DND-41 (cell line): ENCODE results near the gene ADCK1.

ENCODE experiments used
- ATAC-seq: fragments of 200-7000 bp; cut with Tn5 transposase; 3 replicates; pipeline ENCODE4 v1.9.1; 2021; ENCODE audit warnings: low read depth; ENCODE audit not compliant: insufficient read depth
- DNase-seq: peaks from one replicate; pipeline ENCODE4 v3.0.0-alpha.2; 2020
- H2AFZ ChIP-seq: 2 replicates; pipeline ENCODE4 v1.6.0; 2012; ENCODE audit warnings: low read depth, low read length
- H3K27ac ChIP-seq: 2 replicates; pipeline ENCODE4 v1.5.1; 2012; ENCODE audit warnings: low read length, inconsistent platforms
- H3K27me3 ChIP-seq: fragments of 200-600 bp; sonication (generic); 2 replicates; pipeline ENCODE4 v1.6.0; 2012; ENCODE audit warnings: low read length, mild to moderate bottlenecking, inconsistent platforms; ENCODE audit not compliant: insufficient read depth, poor library complexity
- H3K36me3 ChIP-seq: 2 replicates; pipeline ENCODE4 v1.5.1; 2012; ENCODE audit warnings: low read length, inconsistent platforms; ENCODE audit not compliant: insufficient read depth
- H3K4me1 ChIP-seq: 2 replicates; pipeline ENCODE4 v1.5.1; 2012; ENCODE audit warnings: mild to moderate bottlenecking, low read length; ENCODE audit not compliant: insufficient read depth
- H3K4me2 ChIP-seq: 2 replicates; pipeline ENCODE4 v1.6.0; 2012; ENCODE audit warnings: mild to moderate bottlenecking, moderate library complexity, low read length, inconsistent platforms; ENCODE audit not compliant: insufficient read depth
- H3K4me3 ChIP-seq, 2 experiments: fragments of 200-600 bp in 1 of 2; shearing (Covaris generic) in 1 of 2; 2 replicates each; pipeline ENCODE4 v1.5.1; 2012 to 2016; ENCODE audit warnings: inconsistent platforms in 2 of 2, low read length in 2 of 2, mild to moderate bottlenecking in 2 of 2, low read depth in 1 of 2, moderate library complexity in 1 of 2
- H3K79me2 ChIP-seq: 2 replicates; pipeline ENCODE4 v1.6.0; 2012; ENCODE audit warnings: low read length, inconsistent platforms; ENCODE audit not compliant: insufficient read depth
- H3K9ac ChIP-seq: 2 replicates; pipeline ENCODE4 v1.6.0; 2012; ENCODE audit warnings: low read depth, mild to moderate bottlenecking, inconsistent platforms, low read length, moderate library complexity
- H3K9me3 ChIP-seq: 2 replicates; pipeline ENCODE4 v1.5.1; 2012; ENCODE audit warnings: low read length, moderate library complexity, mild to moderate bottlenecking, inconsistent platforms; ENCODE audit not compliant: insufficient read depth, severe bottlenecking
- H4K20me1 ChIP-seq: 2 replicates; pipeline ENCODE4 v1.6.0; 2012; ENCODE audit warnings: low read length; ENCODE audit not compliant: insufficient read depth
- EZH2 ChIP-seq: IDR thresholded peaks from 3 replicates; pipeline ENCODE4 v1.6.1; 2012; ENCODE audit warnings: borderline replicate concordance, low read depth, mild to moderate bottlenecking, moderate library complexity, low read length, inconsistent platforms; ENCODE audit not compliant: severe bottlenecking
- TF ChIP-seq, protein P1 (sequence below): IDR thresholded peaks from 2 replicates; pipeline ENCODE4 v1.5.1; 2012; ENCODE audit warnings: borderline replicate concordance, low read length, moderate library complexity, mild to moderate bottlenecking; ENCODE audit not compliant: poor library complexity, severe bottlenecking; ENCODE audit errors: extremely low read depth

The ADCK1 gene

DNA sequence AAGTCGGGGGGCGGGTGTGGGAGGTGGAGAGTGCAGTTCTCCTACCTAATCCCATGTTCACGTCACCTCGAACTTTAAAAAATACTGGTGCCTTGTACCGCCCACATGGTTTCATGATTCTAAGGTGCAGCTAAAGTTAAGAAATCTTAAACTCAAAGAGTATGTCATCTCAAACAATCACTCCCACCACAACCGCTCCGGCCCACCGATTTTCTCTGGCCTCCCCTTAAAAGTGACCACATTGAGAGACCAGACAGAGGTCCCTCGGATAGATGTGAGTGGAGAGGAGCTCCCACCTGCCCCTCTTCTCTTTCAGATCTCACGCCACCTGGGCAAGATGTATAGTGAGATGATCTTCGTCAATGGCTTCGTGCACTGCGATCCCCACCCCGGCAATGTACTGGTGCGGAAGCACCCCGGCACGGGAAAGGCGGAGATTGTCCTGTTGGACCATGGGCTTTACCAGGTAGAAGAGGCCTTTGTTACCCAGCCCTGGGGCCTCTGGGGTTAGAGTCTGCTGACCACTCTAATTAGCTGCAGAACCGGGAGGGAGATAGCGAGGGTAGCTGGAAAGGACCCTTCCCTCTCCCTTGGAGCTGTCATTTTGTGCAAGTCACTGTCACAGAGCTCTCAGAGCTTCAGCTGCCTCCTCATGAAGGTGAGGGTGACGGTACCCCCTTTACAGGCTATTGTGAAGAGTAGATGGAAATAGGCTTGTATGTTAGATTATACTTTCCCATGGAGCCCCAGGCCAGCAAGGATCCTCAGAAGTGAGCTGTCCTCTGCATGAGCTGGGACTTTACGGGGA, 124.4 kb downstream of the ADCK1 start:
- Histone ChIP-seq H3K27me3 (no peaks in the 10 kb centered on the region), H3K79me2 (no peaks in the 10 kb centered on the region), H3K9ac (no peak overlapping the region), H3K4me3 (no peak overlapping the region), H4K20me1 (no peaks in the 10 kb centered on the region), H3K4me1 (no peaks in the 10 kb centered on the region), H3K9me3 (no peaks in the 10 kb centered on the region), H3K27ac (no peak overlapping the region), H3K4me2 (no peak overlapping the region), H2AFZ (no peak overlapping the region), H3K36me3 (no peaks in the 10 kb centered on the region; the same call in 1 of the 2 replicates)
- TF ChIP-seq, protein P1, sequence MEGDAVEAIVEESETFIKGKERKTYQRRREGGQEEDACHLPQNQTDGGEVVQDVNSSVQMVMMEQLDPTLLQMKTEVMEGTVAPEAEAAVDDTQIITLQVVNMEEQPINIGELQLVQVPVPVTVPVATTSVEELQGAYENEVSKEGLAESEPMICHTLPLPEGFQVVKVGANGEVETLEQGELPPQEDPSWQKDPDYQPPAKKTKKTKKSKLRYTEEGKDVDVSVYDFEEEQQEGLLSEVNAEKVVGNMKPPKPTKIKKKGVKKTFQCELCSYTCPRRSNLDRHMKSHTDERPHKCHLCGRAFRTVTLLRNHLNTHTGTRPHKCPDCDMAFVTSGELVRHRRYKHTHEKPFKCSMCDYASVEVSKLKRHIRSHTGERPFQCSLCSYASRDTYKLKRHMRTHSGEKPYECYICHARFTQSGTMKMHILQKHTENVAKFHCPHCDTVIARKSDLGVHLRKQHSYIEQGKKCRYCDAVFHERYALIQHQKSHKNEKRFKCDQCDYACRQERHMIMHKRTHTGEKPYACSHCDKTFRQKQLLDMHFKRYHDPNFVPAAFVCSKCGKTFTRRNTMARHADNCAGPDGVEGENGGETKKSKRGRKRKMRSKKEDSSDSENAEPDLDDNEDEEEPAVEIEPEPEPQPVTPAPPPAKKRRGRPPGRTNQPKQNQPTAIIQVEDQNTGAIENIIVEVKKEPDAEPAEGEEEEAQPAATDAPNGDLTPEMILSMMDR, result no peak
- TF ChIP-seq EZH2, result no peak
- DNase-seq, result no peak
- ATAC-seq, result no peak

DNA sequence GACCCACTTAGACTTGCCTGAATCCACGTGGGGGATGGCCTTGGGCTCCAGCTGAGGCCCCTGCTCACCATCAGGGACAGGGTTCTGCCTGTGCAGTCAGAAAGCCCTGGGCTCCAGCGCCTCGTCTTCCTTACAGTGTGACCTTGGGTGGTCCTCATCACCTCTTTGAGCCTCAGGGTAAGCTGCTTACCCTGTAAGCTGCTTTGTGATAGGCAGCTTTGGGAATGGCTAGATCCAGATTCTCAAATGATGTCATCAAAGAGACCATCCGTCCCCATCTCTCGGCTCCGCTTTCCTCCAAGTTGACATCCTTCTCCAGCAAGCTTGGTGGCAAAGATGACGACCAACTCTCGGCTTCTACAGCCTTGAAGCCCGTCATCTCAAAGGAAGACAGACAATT, 127.0 kb downstream of the ADCK1 start:
- Histone ChIP-seq H3K4me2 (no peak overlapping the region), H3K4me1 (no peaks in the 10 kb centered on the region), H3K79me2 (no peaks in the 10 kb centered on the region), H3K4me3 (no peak overlapping the region), H2AFZ (no peak overlapping the region), H3K27ac (no peak overlapping the region), H3K36me3 (no peaks in the 10 kb centered on the region; the same call in 1 of the 2 replicates), H4K20me1 (no peaks in the 10 kb centered on the region), H3K9me3 (no peaks in the 10 kb centered on the region), H3K9ac (no peak overlapping the region), H3K27me3 (no peaks in the 10 kb centered on the region)
- no peak for ATAC-seq
- no peak for DNase-seq
- TF ChIP-seq EZH2, result no peak
- TF ChIP-seq, protein P1, result no peak

DNA sequence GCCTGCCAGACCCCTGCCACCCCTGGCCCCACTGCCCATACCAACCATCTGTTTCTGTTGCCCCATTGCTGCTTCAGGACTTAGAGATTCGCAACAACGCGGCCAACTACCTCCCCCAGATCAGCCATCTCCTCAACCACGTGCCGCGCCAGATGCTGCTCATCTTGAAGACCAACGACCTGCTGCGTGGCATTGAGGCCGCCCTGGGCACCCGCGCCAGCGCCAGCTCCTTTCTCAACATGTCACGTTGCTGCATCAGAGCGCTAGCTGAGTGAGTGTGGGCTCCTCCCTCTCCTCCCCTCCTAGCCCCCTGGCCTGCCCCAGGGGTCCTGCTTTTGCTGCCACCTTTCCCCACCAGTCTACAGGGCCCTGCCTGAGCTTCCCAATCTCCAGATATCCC, 131.5 kb downstream of the ADCK1 start:
- H3K27me3 ChIP-seq, result no peaks in the 10 kb centered on the region
- H3K36me3 ChIP-seq, result peaks cover 25% of the 10 kb centered on the region
- peaks cover 19% of the 10 kb centered on the region for H3K9me3 ChIP-seq
- no peak overlapping the region for H3K4me2 ChIP-seq
- H3K4me1 ChIP-seq, result no peaks in the 10 kb centered on the region
- no peak for TF ChIP-seq EZH2
- TF ChIP-seq, protein P1, result no peak
- H3K79me2 ChIP-seq, result no peaks in the 10 kb centered on the region
- ATAC-seq (no peak), DNase-seq (no peak)
- no peak overlapping the region for H3K4me3 ChIP-seq
- H4K20me1 ChIP-seq, result no peaks in the 10 kb centered on the region
- no peak overlapping the region for H3K9ac ChIP-seq
- H2AFZ ChIP-seq, result no peak overlapping the region
- no peak overlapping the region for H3K27ac ChIP-seq
